Ishikawa (cell line): ENCODE results near the gene TMEM52.

Experiments
- CEBPB ChIP-seq: IDR thresholded peaks from 2 replicates; pipeline ENCODE4 v1.6.1; 2012
- CREB1 ChIP-seq: IDR thresholded peaks from 2 replicates; pipeline ENCODE4 v1.6.1; 2012; ENCODE audit warnings: low read depth
- EGR1 ChIP-seq: IDR thresholded peaks from 2 replicates; pipeline ENCODE4 v1.6.1; 2012
- EP300 ChIP-seq: IDR thresholded peaks from 2 replicates; pipeline ENCODE4 v1.6.1; 2012; ENCODE audit warnings: borderline replicate concordance
- FOXM1 ChIP-seq: IDR thresholded peaks from 2 replicates; pipeline ENCODE4 v1.6.1; 2012; ENCODE audit warnings: low read depth, borderline replicate concordance
- NFIC ChIP-seq: IDR thresholded peaks from 2 replicates; pipeline ENCODE4 v1.6.1; 2012
- RAD21 ChIP-seq: IDR thresholded peaks from 2 replicates; pipeline ENCODE4 v1.6.1; 2012; ENCODE audit warnings: low read depth
- TAF1 ChIP-seq: IDR thresholded peaks from 2 replicates; pipeline ENCODE4 v1.6.1; 2012; ENCODE audit warnings: low read depth, mild to moderate bottlenecking
- TCF12 ChIP-seq: IDR thresholded peaks from 2 replicates; pipeline ENCODE4 v1.6.1; 2012; ENCODE audit warnings: low read depth
- TEAD4 ChIP-seq: IDR thresholded peaks from 2 replicates; pipeline ENCODE4 v1.6.1; 2012
- YY1 ChIP-seq: IDR thresholded peaks from 2 replicates; pipeline ENCODE4 v1.6.1; 2012; ENCODE audit warnings: low read depth
- ZBTB7A ChIP-seq: IDR thresholded peaks from 2 replicates; pipeline ENCODE4 v1.6.1; 2012; ENCODE audit warnings: low read depth
- TF ChIP-seq, protein P1 (sequence below): IDR thresholded peaks from 2 replicates; pipeline ENCODE4 v1.6.1; 2012
- TF ChIP-seq, protein P2 (sequence below): IDR thresholded peaks from 2 replicates; pipeline ENCODE4 v1.6.1; 2012
- TF ChIP-seq, protein P3 (sequence below): IDR thresholded peaks from 2 replicates; pipeline ENCODE4 v1.6.1; 2012; ENCODE audit warnings: low read depth, mild to moderate bottlenecking

Gene TMEM52

DNA sequence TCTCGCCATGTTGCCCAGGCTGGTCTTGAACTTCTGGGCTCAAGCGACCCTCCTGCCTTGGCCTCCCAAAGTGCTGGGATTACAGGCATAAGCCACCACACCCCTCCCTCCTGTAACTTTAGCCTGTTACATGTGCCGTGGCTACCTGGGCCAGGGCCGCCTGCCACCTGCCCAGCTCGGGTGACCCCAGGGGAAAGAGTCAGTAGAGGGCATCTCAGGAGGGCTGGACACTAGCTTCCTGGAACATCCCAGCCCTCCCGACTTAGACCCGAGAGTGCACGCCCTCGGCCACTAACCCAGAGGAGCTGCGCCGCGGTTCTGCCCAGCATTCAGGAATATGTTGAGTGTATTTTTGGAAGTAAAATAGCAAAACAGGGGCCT, 40.4 kb upstream of the TMEM52 start:
- TF ChIP-seq, protein P1, sequence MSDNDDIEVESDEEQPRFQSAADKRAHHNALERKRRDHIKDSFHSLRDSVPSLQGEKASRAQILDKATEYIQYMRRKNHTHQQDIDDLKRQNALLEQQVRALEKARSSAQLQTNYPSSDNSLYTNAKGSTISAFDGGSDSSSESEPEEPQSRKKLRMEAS, result no peak
- TF ChIP-seq YY1 (no peak), ZBTB7A (no peak), FOXM1 (no peak), EP300 (no peak), TEAD4 (no peak), CEBPB (no peak), TAF1 (no peak), TCF12 (no peak), RAD21 (no peak), NFIC (no peak), EGR1 (no peak), CREB1 (no peak)
- TF ChIP-seq, protein P2, sequence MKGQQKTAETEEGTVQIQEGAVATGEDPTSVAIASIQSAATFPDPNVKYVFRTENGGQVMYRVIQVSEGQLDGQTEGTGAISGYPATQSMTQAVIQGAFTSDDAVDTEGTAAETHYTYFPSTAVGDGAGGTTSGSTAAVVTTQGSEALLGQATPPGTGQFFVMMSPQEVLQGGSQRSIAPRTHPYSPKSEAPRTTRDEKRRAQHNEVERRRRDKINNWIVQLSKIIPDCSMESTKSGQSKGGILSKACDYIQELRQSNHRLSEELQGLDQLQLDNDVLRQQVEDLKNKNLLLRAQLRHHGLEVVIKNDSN, result no peak
- TF ChIP-seq, protein P3, sequence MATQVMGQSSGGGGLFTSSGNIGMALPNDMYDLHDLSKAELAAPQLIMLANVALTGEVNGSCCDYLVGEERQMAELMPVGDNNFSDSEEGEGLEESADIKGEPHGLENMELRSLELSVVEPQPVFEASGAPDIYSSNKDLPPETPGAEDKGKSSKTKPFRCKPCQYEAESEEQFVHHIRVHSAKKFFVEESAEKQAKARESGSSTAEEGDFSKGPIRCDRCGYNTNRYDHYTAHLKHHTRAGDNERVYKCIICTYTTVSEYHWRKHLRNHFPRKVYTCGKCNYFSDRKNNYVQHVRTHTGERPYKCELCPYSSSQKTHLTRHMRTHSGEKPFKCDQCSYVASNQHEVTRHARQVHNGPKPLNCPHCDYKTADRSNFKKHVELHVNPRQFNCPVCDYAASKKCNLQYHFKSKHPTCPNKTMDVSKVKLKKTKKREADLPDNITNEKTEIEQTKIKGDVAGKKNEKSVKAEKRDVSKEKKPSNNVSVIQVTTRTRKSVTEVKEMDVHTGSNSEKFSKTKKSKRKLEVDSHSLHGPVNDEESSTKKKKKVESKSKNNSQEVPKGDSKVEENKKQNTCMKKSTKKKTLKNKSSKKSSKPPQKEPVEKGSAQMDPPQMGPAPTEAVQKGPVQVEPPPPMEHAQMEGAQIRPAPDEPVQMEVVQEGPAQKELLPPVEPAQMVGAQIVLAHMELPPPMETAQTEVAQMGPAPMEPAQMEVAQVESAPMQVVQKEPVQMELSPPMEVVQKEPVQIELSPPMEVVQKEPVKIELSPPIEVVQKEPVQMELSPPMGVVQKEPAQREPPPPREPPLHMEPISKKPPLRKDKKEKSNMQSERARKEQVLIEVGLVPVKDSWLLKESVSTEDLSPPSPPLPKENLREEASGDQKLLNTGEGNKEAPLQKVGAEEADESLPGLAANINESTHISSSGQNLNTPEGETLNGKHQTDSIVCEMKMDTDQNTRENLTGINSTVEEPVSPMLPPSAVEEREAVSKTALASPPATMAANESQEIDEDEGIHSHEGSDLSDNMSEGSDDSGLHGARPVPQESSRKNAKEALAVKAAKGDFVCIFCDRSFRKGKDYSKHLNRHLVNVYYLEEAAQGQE, result no peak

DNA sequence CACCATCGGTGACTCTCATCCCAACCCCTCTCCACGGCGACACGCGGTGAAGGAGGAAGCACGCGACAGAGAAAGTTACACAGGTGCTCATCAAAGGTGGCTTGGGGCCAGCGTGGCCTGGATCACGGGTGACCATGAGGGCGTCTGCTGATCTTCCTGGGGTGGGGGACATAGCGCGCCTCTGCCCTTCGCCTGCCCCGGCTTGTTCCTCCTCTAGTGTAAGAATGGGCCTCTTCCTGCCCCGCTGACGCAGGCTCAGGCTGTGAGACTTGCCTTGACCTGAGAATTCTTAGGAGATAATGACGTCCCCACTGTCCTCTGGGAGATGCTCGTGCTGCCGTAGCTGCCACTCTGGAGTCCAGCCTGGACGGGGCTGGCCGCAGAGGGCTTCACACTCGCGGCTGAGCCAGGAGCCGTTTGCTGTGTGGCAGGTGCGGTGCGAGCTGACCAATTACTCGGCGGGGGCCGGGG, 39.0 kb upstream of the TMEM52 start:
- TF ChIP-seq FOXM1 (no peak), TAF1 (no peak), ZBTB7A (no peak), YY1 (no peak), TEAD4 (no peak), CEBPB (no peak), EGR1 (no peak), EP300 (no peak), NFIC (no peak), RAD21 (no peak), TCF12 (no peak), CREB1 (no peak)
- TF ChIP-seq, protein P2, result no peak
- TF ChIP-seq, protein P1, result no peak
- TF ChIP-seq, protein P3, result no peak

DNA sequence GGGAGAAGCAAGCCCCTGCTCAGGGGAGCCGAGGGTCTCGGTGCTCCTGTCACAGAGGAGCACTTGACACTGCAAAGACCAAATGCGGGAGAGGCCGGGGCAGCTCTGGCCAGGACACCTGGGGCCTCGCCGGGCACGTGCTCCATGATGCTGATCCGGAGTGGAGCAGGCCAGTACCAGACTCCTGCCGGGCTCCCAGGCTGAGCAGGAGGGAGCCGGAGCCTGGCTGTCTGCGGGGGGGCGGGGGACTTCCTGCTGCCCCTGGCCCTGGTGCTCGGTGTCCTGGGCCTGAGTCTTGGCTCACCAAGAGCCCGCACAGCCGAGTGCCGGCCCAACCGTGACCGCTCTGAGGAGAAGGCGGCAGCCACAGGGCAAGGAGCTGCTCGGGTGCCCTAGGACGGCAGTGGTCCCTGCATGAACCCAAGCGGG, 38.5 kb upstream of the TMEM52 start:
- TF ChIP-seq ZBTB7A (no peak), CREB1 (no peak), CEBPB (no peak), TAF1 (no peak), TCF12 (no peak), FOXM1 (no peak), EGR1 (no peak), YY1 (no peak), RAD21 (no peak)
- TF ChIP-seq, protein P3, result no peak
- TF ChIP-seq, protein P1, result no peak
- TF ChIP-seq, protein P2, result no peak
